Measurements from ENCODE around the gene RNF34. TPM values are rescaled to one million over a fixed set of nuclear protein-coding genes. Genes with fewer than 3 reads are reported as not detected.

RNF34 gene, protein sequence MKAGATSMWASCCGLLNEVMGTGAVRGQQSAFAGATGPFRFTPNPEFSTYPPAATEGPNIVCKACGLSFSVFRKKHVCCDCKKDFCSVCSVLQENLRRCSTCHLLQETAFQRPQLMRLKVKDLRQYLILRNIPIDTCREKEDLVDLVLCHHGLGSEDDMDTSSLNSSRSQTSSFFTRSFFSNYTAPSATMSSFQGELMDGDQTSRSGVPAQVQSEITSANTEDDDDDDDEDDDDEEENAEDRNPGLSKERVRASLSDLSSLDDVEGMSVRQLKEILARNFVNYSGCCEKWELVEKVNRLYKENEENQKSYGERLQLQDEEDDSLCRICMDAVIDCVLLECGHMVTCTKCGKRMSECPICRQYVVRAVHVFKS
- total RNA-seq, result 69.5 and 93.7 TPM in 2 replicates

DNA sequence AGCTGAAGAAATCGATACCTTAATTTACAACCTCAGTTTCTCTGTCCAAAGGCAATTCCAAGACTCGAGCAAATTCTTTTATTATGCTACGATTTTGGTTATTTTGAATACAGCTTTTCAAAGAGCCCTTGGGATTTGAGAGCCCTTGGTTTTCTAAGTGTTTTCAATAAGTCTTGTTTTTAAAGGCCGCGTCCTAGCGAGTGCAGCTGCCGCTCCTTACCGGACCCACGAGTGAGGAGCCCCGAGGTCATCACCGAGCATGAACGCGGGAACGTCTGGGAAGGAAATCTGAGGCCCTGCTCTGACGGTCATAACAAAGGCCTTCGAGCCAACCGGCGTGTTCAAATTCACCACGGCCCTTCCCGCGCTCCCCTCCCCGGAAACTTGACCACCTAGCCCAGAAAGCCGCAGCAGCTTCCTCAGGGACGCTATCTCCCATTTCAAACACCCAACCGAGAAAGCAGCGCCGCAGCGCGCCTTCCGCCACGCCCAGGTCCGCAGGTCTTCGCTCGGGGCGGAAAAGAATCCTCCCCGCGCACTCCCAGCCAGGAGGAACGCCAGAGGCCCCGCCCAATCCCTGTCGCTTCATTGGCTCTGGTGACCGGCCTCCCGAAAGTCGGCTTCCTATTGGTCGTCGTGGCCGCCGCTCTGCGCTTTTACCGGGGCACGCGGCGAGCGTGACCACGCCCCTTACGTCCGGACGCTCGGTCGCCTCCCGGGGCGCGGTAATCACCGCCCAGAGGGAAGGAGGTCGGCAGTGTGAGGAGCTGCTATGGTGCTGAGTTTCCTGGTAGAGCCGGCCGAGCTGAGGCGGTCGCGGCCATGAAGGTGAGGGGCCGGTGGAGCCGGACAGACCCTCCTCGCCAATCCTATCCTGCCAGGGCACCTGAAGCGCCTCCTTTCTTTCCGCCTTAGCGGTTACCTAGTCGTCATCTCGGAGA lies at the start of gene RNF34:
Gene RNF34 (plus strand): TSS at position 728 of the 941 bp plus-strand sequence. CDS start 95 bp downstream, at position 823.

GRCh38 chr12:121351820-121352681 lies 47.9 kb upstream of the RNF34 start, which contains the start of gene ANAPC5:
Gene ANAPC5 (minus strand): TSS chr12:121352411. CDS start chr12:121352340, 71 bp downstream.

Other genes starting within 250 kb of the RNF34 start
- gene P2RX4, start 190.0 kb upstream of the RNF34 start, total RNA-seq, result 19.5 and 30.4 TPM in 2 replicates
- 9.5 and 13.7 TPM in 2 replicates for gene CAMKK2, start 103.4 kb upstream of the RNF34 start, total RNA-seq
- 113 and 126 TPM in 2 replicates for gene ANAPC5, start 47.7 kb upstream of the RNF34 start, total RNA-seq
- 16.9 and 22.2 TPM in 2 replicates for gene KDM2B, start 180.9 kb downstream of the RNF34 start, total RNA-seq
- gene ORAI1, start 226.4 kb downstream of the RNF34 start, total RNA-seq, result 4.1 and 4.6 TPM in 2 replicates

All from smooth muscle cell of bladder (primary cell).